ENCODE measurements around the gene OXSM. TPM values are rescaled to one million over a fixed set of nuclear protein-coding genes. Genes with fewer than 3 reads are reported as not detected.

Gene OXSM
- total and polyA plus RNA-seq, 7 donors: 11.1 to 21.5 (median 13.3) TPM

- H3K4me3 ChIP-seq: no peak overlapping the region
- H3K27ac ChIP-seq: no peak overlapping the region
- WGBS, 3 donors: 78 to 87% (median 80%) methylated on average over 6 of the region's 6 CpGs
- DNase-seq (no peak), ATAC-seq (no peak)
- H3K27me3 ChIP-seq (ENCODE audit: insufficient read depth in 3 of 3, low read length in 2 of 3): no peaks in the 10 kb centered on the region
- H3K4me1 ChIP-seq: no peaks in the 10 kb centered on the region
- TF ChIP-seq CTCF (IDR thresholded peaks at IDR 0.05): no peak
- H3K9me3 ChIP-seq: no peaks in the 10 kb centered on the region
- intact Hi-C loops (cut with DNase I): no loop called here
- peaks cover 5 to 81% of the 10 kb centered on the region in 2 donors for H3K36me3 ChIP-seq (ENCODE audit: insufficient read depth in 1 of 2, low read depth in 1 of 2)
Observed at GRCh38 chr3:25749031-25749581, 40.8 kb upstream of the OXSM start.

GRCh38 chr3:25751048-25751447 lies 38.8 kb upstream of the OXSM start:
- Histone ChIP-seq H3K27ac (no peak overlapping the region), H3K36me3 (ENCODE audit: insufficient read depth in 1 of 2, low read depth in 1 of 2) (peaks cover 5 to 70% of the 10 kb centered on the region in 2 donors), H3K4me1 (no peaks in the 10 kb centered on the region), H3K9me3 (no peaks in the 10 kb centered on the region), H3K27me3 (ENCODE audit: insufficient read depth in 3 of 3, low read length in 2 of 3) (no peaks in the 10 kb centered on the region), H3K4me3 (no peak overlapping the region)
- DNase-seq (no peak), ATAC-seq (no peak)
- no peak for TF ChIP-seq CTCF (IDR thresholded peaks at IDR 0.05)
- intact Hi-C loops (cut with DNase I): no loop called here
- WGBS, 3 donors: 97 to 99% (median 98%) methylated on average over 3 of the region's 3 CpGs

GRCh38 chr3:25751725-25752124 lies 38.2 kb upstream of the OXSM start:
- ATAC-seq: no peak
- 70 to 79% (median 74%) methylated on average over 1 of the region's 1 CpG for WGBS, 3 donors
- Histone ChIP-seq H3K9me3 (no peaks in the 10 kb centered on the region), H3K4me3 (no peak overlapping the region), H3K27me3 (ENCODE audit: insufficient read depth in 3 of 3, low read length in 2 of 3) (no peaks in the 10 kb centered on the region), H3K27ac (no peak overlapping the region), H3K4me1 (no peaks in the 10 kb centered on the region), H3K36me3 (ENCODE audit: insufficient read depth in 1 of 2, low read depth in 1 of 2) (peaks cover 5 to 63% of the 10 kb centered on the region in 2 donors)
- intact Hi-C loops (cut with DNase I): no loop called here
- no peak for TF ChIP-seq CTCF (IDR thresholded peaks at IDR 0.05)
- DNase-seq: no peak

- Histone ChIP-seq H3K4me3 (no peak overlapping the region), H3K4me1 (no peaks in the 10 kb centered on the region), H3K36me3 (ENCODE audit: insufficient read depth in 1 of 2, low read depth in 1 of 2) (peaks cover 3 to 41% of the 10 kb centered on the region in 2 donors), H3K27me3 (ENCODE audit: insufficient read depth in 3 of 3, low read length in 2 of 3) (no peaks in the 10 kb centered on the region), H3K27ac (no peak overlapping the region), H3K9me3 (peaks cover 9% of the 10 kb centered on the region)
- DNase-seq: no peak
- no peak for ATAC-seq
- intact Hi-C loops (cut with DNase I): no loop called here
- WGBS, 3 donors: 91 to 95% (median 93%) methylated on average over 6 of the region's 6 CpGs
- TF ChIP-seq CTCF (IDR thresholded peaks at IDR 0.05): no peak
Observed at GRCh38 chr3:25768851-25769250, 21.0 kb upstream of the OXSM start.

- intact Hi-C loops (cut with DNase I): no loop called here
- WGBS, 3 donors: 95 to 99% (median 97%) methylated on average over 2 of the region's 2 CpGs
Observed at GRCh38 chr3:25775936-25776335, 14.0 kb upstream of the OXSM start.

More at GRCh38 chr3:25775936-25776335, 14.0 kb upstream of the OXSM start:
- no peak for TF ChIP-seq CTCF (IDR thresholded peaks at IDR 0.05)
- Histone ChIP-seq H3K4me3 (no peak overlapping the region), H3K4me1 (peaks cover under 1% of the 10 kb centered on the region), H3K27me3 (ENCODE audit: insufficient read depth in 3 of 3, low read length in 2 of 3) (no peaks in the 10 kb centered on the region), H3K36me3 (ENCODE audit: insufficient read depth in 1 of 2, low read depth in 1 of 2) (peaks cover 5 to 56% of the 10 kb centered on the region in 2 donors), H3K27ac (no peak overlapping the region), H3K9me3 (peaks cover 9% of the 10 kb centered on the region)
- no peak for DNase-seq
- no peak for ATAC-seq

All from psoas muscle (tissue), 8 donors.